Spleen (tissue), 11 donors: Measurements from ENCODE around the gene HBA2. TPM values are rescaled to one million over a fixed set of nuclear protein-coding genes. Genes with fewer than 3 reads are reported as not detected.
A peak's percentile ranks its signal among the peaks of the same experiment; 100 is the strongest.

Source experiments
- DNase-seq: peaks from one replicate; pipeline ENCODE4 v3.0.0-alpha.2; 2020
- H3K27ac ChIP-seq, 8 donors: fragments of 200-600 bp; sonication (generic) in 7 of 8; 1 replicate in 4 of 8; 2 replicates in 4 of 8; pipeline versions ENCODE4 v1.5.0 to v1.8.0; 2016 to 2021; ENCODE audit warnings: inconsistent platforms in 4 of 8, mild to moderate bottlenecking in 4 of 8, moderate library complexity in 1 of 8
- H3K27me3 ChIP-seq, 7 donors: fragments of 200-600 bp; sonication (generic) in 6 of 7; replicated peaks in 1 of 7; 1 replicate in 4 of 7; 2 replicates in 3 of 7; pipeline versions ENCODE4 v1.5.0 to v1.8.0; 2016 to 2021; ENCODE audit warnings: inconsistent platforms in 3 of 7, mild to moderate bottlenecking in 1 of 7
- H3K36me3 ChIP-seq, 6 donors: fragments of 200-600 bp; sonication (generic) in 5 of 6; 1 replicate in 4 of 6; 2 replicates in 2 of 6; pipeline versions ENCODE4 v1.5.0 to v1.8.0; 2016 to 2021; ENCODE audit warnings: inconsistent platforms in 2 of 6
- H3K4me1 ChIP-seq, 6 donors: fragments of 200-600 bp; sonication (generic) in 5 of 6; 1 replicate in 3 of 6; 2 replicates in 3 of 6; pipeline versions ENCODE4 v1.5.0 to v1.8.0; 2016 to 2021; ENCODE audit warnings: inconsistent platforms in 3 of 6
- H3K4me3 ChIP-seq, 8 donors: fragments of 200-600 bp; sonication (generic) in 7 of 8; 1 replicate in 4 of 8; 2 replicates in 4 of 8; pipeline versions ENCODE4 v1.5.0 to v1.8.0; 2016 to 2021; ENCODE audit warnings: inconsistent platforms in 4 of 8, mild to moderate bottlenecking in 4 of 8, moderate library complexity in 2 of 8
- H3K9me3 ChIP-seq, 8 donors: fragments of 200-600 bp; sonication (generic) in 7 of 8; 1 replicate in 4 of 8; 2 replicates in 4 of 8; pipeline versions ENCODE4 v1.5.0 to v1.8.0; 2016 to 2021; ENCODE audit warnings: inconsistent platforms in 4 of 8
- POLR2A ChIP-seq, 3 donors: fragments of 450-650 bp; IDR thresholded peaks; one replicate each; pipeline ENCODE4 v1.5.1; 2017; ENCODE audit warnings: antibody characterized with exemption in 3 of 3, mild to moderate bottlenecking in 1 of 3
- POLR2AphosphoS5 ChIP-seq, 3 donors: sonication (generic); formaldehyde crosslinking; IDR thresholded peaks; one replicate each; pipeline ENCODE4 v1.5.1; 2017; ENCODE audit warnings: antibody characterized with exemption in 3 of 3
- WGBS, 5 donors: extraction: QIAGEN DNeasy Blood & Tissue Kit in 3 of 5; methylation state at CpG; one replicate each; pipeline versions ENCODE4 v1.1.5 to v1.1.7; 2013 to 2018; 5-methylcytosine and 5-hydroxymethylcytosine counted together
- intact Hi-C: fragments of 100-400 bp; cut with DNase I; formaldehyde crosslinking; loops from one replicate; pipeline ENCODE4 v1.15.0; 2023; ENCODE audit warnings: low total_unique reads
- polyA plus RNA-seq, 3 donors: library from polyadenylated mRNA; stranded (reverse); fragments of 200-250 nt; gene quantifications; one replicate each; pipeline ENCODE4 v1.2.1, GENCODE V29; 2013
- total RNA-seq, 7 donors: library from RNA; depleted of rRNA in 3 of 7; stranded (reverse); fragments of >200 nt in 3 of 7; fragmentation: NEBNext Ultra II Directional in 4 of 7; extraction: Animal tissue kit (Norgen Biotek cat#: 25700) in 4 of 7; gene quantifications; one replicate each; pipeline versions ENCODE4 v1.1.0 to v1.2.1, GENCODE V29; 2016 to 2021
- TF ChIP-seq, protein P1 (sequence below), 11 experiments: fragments of 200-600 bp in 7 of 11; fragments of 450-650 bp in 4 of 11; sonication (generic) in 4 of 11; IDR thresholded peaks in 8 of 11; conservative IDR thresholded peaks in 3 of 11; 1 replicate in 7 of 11; 2 replicates in 4 of 11; pipeline versions ENCODE4 v1.4.0 to v1.8.0; 2016 to 2021; ENCODE audit warnings: antibody characterized with exemption in 11 of 11, inconsistent platforms in 4 of 11, mild to moderate bottlenecking in 1 of 11
- donor health status: healthy with polysubstance abuse.
- donor health status: DM: no; HTN: no; CAD: no; lungs with moderate emphysema.
- donor health status: DM: no; HTN: no; CAD: no.
- donor health status: Bipolar disorder and iron deficiency.
- donor health status: healthy.
- donor health status: DM: no; HTN: no; CAD: no.
- donor health status: DM: yes; HTN: yes; CAD: no.

HBA2 gene
- total and polyA plus RNA-seq, 10 donors, result 256 to 16,395 (median 3,722) TPM

DNA sequence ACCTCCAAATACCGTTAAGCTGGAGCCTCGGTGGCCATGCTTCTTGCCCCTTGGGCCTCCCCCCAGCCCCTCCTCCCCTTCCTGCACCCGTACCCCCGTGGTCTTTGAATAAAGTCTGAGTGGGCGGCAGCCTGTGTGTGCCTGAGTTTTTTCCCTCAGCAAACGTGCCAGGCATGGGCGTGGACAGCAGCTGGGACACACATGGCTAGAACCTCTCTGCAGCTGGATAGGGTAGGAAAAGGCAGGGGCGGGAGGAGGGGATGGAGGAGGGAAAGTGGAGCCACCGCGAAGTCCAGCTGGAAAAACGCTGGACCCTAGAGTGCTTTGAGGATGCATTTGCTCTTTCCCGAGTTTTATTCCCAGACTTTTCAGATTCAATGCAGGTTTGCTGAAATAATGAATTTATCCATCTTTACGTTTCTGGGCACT lies 4.7 kb downstream of the HBA2 start:
- intact Hi-C loops, result no loop called here
- TF ChIP-seq POLR2A (IDR thresholded peaks at IDR 0.05), result no peak
- TF ChIP-seq POLR2AphosphoS5 (IDR thresholded peaks at IDR 0.05), result no peak
- TF ChIP-seq, protein P1, sequence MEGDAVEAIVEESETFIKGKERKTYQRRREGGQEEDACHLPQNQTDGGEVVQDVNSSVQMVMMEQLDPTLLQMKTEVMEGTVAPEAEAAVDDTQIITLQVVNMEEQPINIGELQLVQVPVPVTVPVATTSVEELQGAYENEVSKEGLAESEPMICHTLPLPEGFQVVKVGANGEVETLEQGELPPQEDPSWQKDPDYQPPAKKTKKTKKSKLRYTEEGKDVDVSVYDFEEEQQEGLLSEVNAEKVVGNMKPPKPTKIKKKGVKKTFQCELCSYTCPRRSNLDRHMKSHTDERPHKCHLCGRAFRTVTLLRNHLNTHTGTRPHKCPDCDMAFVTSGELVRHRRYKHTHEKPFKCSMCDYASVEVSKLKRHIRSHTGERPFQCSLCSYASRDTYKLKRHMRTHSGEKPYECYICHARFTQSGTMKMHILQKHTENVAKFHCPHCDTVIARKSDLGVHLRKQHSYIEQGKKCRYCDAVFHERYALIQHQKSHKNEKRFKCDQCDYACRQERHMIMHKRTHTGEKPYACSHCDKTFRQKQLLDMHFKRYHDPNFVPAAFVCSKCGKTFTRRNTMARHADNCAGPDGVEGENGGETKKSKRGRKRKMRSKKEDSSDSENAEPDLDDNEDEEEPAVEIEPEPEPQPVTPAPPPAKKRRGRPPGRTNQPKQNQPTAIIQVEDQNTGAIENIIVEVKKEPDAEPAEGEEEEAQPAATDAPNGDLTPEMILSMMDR (IDR thresholded peaks at IDR 0.05 in 8 of 11, conservative IDR thresholded peaks at IDR 0.05 in 3 of 11), result no peak
- 9 to 22% (median 15%) methylated on average over 11 to 13 of the region's 13 CpGs for WGBS, 5 donors
- DNase-seq, result no peak
- Histone ChIP-seq H3K4me1 (peaks cover 11 to 53% (median 22%) of the 10 kb centered on the region in 6 donors), H3K9me3 (no peaks in the 10 kb centered on the region), H3K27me3 (peaks cover 7 to 82% (median 58%) of the 10 kb centered on the region in 7 donors), H3K27ac (no peak overlapping the region), H3K4me3 (peak overlapping the region in 1 of 8 donors; percentile 13), H3K36me3 (no peaks in the 10 kb centered on the region)

DNA sequence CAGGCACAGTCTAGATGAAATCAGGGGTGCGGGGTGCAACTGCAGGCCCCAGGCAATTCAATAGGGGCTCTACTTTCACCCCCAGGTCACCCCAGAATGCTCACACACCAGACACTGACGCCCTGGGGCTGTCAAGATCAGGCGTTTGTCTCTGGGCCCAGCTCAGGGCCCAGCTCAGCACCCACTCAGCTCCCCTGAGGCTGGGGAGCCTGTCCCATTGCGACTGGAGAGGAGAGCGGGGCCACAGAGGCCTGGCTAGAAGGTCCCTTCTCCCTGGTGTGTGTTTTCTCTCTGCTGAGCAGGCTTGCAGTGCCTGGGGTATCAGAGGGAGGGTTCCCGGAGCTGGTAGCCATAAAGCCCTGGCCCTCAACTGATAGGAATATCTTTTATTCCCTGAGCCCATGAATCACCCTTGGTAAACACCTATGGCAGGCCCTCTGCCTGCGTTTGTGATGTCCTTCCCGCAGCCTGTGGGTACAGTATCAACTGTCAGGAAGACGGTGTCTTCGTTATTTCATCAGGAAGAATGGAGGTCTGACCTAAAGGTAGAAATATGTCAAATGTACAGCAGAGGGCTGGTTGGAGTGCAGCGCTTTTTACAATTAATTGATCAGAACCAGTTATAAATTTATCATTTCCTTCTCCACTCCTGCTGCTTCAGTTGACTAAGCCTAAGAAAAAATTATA lies 5.4 kb downstream of the HBA2 start:
- 59 to 72% (median 68%) methylated on average over 10 to 11 of the region's 11 CpGs for WGBS, 5 donors
- Histone ChIP-seq H3K9me3 (no peaks in the 10 kb centered on the region), H3K27ac (no peak overlapping the region), H3K27me3 (peaks cover 7 to 81% (median 58%) of the 10 kb centered on the region in 7 donors), H3K4me3 (no peak overlapping the region), H3K36me3 (no peaks in the 10 kb centered on the region), H3K4me1 (peaks cover 11 to 53% (median 22%) of the 10 kb centered on the region in 6 donors)
- no peak for TF ChIP-seq POLR2A (IDR thresholded peaks at IDR 0.05)
- TF ChIP-seq, protein P1 (IDR thresholded peaks at IDR 0.05 in 8 of 11, conservative IDR thresholded peaks at IDR 0.05 in 3 of 11), result no peak
- no peak for TF ChIP-seq POLR2AphosphoS5 (IDR thresholded peaks at IDR 0.05)
- intact Hi-C loops, result no loop called here
- no peak for DNase-seq

DNA sequence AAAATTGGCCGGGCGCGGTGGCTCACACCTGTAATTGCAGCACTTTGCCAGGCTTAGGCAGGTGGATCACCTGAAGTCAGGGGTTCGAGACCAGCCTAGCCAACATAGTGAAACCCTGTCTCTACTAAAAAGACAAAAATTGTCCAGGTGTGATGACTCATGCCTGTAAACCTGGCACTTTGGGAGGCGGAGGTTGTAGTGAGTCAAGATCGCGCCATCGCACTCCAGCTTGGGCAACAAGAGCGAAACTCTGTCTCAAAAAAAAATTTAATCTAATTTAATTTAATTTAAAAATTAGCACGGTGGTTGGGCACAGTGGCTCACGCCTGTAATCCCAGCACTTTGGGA lies 6.0 kb downstream of the HBA2 start:
- WGBS, 5 donors, result 85 to 91% (median 88%) methylated on average over 11 of the region's 11 CpGs

More for the DNA sequence above, 6.0 kb downstream of the HBA2 start:
- no peak for DNase-seq
- no peak overlapping the region for H3K4me3 ChIP-seq
- H3K4me1 ChIP-seq, result peaks cover 11 to 48% (median 20%) of the 10 kb centered on the region in 6 donors
- TF ChIP-seq, protein P1 (IDR thresholded peaks at IDR 0.05 in 8 of 11, conservative IDR thresholded peaks at IDR 0.05 in 3 of 11), result no peak
- TF ChIP-seq POLR2A (IDR thresholded peaks at IDR 0.05), result no peak
- TF ChIP-seq POLR2AphosphoS5 (IDR thresholded peaks at IDR 0.05), result no peak
- H3K27ac ChIP-seq, result no peak overlapping the region
- H3K27me3 ChIP-seq, result peaks cover 7 to 76% (median 58%) of the 10 kb centered on the region in 7 donors
- H3K36me3 ChIP-seq, result no peaks in the 10 kb centered on the region
- intact Hi-C loops, result no loop called here
- no peaks in the 10 kb centered on the region for H3K9me3 ChIP-seq
